Suppressor macrophage treated with lipopolysaccharide for 1 hour (primary cell): ENCODE measurements around the gene TIAM1.

ENCODE experiments used
- DNase-seq, 3 donors: peaks; one replicate each; pipeline ENCODE4 v3.0.0-alpha.2; 2020 to 2022

The TIAM1 gene, protein sequence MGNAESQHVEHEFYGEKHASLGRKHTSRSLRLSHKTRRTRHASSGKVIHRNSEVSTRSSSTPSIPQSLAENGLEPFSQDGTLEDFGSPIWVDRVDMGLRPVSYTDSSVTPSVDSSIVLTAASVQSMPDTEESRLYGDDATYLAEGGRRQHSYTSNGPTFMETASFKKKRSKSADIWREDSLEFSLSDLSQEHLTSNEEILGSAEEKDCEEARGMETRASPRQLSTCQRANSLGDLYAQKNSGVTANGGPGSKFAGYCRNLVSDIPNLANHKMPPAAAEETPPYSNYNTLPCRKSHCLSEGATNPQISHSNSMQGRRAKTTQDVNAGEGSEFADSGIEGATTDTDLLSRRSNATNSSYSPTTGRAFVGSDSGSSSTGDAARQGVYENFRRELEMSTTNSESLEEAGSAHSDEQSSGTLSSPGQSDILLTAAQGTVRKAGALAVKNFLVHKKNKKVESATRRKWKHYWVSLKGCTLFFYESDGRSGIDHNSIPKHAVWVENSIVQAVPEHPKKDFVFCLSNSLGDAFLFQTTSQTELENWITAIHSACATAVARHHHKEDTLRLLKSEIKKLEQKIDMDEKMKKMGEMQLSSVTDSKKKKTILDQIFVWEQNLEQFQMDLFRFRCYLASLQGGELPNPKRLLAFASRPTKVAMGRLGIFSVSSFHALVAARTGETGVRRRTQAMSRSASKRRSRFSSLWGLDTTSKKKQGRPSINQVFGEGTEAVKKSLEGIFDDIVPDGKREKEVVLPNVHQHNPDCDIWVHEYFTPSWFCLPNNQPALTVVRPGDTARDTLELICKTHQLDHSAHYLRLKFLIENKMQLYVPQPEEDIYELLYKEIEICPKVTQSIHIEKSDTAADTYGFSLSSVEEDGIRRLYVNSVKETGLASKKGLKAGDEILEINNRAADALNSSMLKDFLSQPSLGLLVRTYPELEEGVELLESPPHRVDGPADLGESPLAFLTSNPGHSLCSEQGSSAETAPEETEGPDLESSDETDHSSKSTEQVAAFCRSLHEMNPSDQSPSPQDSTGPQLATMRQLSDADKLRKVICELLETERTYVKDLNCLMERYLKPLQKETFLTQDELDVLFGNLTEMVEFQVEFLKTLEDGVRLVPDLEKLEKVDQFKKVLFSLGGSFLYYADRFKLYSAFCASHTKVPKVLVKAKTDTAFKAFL (N-terminal part only)

DNA sequence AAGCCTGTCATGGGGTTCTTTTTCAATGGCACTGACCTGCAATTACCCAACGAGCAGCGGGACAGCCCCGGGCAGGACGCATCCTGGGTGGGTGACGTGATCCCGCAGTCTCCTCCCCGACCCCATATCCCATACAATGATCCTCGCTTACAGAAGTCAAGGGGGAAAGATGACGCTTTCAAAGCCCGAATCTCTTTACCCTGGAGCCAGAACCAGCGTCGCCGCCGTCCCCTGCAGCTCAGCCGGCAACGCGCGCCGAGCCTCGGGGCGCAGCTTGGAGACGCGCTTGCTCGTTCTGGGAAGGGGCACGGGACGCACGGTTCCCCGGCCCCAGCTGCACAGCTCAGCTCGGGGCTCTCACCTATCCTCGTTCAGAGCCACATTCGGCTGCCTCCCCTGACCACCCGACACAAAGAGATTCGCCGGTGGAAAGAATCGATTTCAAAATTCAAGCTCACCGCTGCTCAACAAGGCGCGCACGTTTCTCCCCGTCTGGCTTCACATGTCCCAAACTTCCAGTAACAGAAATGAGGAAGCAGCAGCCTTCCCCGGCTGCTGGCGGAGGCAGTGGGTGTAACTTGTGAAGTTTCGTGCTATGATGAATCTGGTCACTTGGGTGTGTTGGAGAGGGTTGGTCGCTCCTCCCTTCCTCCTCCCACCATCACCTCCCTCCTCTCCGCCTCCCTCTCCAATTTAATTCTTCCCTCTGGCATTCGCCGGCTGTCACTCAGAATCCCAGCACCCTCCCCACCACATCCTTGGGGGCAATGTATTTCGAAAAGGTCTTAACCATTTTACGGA lies at the start of gene TIAM1:
Gene TIAM1 (minus strand): TSS at position 582 of the 801 bp plus-strand sequence. CDS start 77,289 bp downstream, outside the sequence.
- DNase-seq, result peak; percentile 93 to 97 (median 94)

DNA sequence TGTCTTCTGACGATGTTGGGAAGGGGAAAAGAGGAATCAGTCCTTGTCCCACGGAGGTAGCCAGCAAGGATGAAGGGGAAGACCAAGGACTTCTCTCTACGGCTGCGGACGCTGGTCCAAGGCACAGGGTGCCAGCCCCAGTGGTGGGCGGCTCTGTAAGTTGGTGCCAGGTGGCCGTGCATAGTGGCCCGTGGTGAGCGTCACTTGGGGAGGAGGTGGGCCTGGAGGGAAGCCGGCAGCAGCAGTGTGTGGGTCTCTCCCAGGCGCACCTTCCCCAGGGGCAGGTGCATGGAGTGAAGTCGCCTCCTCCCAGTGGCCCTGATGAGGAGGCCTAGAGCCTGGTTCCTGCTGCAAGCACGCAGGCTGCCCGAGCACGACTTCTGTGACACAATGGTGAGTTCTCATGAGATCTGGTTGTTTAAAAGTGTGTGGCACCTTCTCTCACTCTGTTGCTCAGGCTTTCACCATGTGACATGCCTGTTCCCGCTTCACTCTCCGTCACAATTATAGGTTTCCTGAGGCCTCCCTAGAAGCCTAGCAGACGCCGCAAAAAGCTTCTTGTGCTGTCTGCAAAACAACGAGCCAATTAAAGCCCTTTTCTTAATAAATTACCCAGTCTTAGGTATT lies 43.6 kb upstream of the TIAM1 start:
- DNase-seq, result no peak

DNA sequence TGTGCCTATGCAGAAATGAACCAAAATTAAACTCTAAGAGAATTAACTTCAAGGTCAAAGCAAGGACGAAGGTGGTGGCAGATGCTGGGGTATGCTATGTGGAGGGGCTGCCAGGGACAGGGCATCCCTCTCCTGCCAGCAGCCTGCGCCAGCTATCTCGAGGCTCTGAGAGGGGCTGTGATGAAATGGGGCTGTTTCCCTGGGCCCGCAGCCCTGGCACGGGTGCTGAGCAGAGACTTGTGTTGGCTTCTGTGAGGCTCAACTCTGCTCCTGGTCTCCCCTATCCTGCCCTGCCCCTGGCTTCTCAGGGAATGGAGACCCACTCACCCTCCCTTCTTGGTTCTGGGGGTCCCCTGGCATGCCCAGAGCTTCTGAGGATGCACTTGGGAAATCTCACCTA lies 41.9 kb upstream of the TIAM1 start:
- DNase-seq, result no peak

DNA sequence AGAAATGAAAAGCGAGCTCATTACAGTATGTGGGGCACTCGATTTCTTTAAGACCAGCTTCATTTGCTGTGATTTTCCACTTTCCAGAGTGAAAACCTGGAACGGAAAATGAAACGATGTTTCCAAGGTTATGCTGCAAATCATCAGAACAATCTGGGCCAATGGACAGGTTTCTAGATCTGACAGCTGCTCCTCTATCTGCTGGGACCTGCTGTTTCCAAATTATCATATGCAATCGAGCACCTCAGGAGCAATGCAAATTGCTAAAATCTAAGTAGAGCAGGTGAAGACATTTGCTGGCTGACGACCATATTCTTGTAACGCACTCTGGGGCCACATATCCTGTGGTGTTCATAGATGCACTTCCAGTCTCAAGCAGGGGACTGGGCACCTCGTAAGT lies 39.7 kb upstream of the TIAM1 start:
- DNase-seq, result no peak

DNA sequence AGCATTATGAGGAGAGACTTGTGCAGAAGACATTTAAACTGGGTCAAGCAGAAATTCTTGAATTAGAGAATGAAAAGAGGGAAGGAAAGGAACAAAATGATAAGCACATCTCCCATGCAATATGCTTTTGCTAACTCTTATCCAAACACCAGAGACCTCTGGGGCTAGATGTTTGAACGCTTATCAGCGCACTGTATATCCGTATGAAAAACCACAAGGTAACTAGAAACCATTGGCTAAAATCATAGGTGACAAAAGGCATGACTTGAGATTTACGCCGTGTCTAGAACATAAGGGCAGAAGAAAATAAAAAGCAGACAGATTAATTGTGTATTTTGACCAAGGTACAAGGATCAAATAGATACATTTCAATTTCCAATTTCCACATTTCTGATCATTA lies 38.0 kb upstream of the TIAM1 start:
- no peak for DNase-seq

DNA sequence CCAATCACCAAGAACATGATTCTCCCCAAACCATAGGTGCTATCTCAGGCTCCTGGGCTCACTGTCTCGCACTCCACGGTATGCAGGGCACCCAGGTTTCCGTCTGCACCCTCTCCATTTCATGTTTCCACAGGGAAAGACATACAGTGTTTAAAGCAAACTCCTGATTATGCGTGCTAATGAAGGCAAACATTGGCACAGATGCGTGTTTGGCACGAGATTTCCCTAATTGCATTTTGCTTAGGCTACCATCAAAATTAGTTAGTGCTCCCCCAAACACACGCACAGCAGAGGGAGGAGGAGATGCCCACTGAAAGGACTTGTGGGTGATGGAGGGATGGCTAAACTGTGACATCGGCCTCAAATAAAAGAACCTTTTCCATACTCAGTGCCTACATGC lies 32.2 kb upstream of the TIAM1 start:
- DNase-seq, result no peak

DNA sequence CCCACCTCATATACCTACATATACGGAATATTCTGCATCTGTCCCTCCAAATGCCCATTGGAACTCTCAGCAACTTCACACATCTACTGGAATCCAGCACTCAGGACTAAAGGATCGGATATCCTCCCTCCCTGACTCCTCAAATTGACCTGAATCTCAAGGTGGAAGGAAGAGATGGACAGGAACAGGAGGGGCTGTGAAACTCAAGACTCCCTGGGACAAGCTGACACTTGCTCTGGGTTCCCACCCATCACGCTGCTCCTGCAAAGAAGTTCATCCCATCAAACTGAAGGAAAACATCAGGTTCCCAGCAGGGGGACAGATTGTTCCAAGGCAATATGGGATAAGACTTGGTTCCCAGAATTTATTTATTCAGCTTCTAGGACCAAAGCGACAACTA lies 30.3 kb upstream of the TIAM1 start:
- DNase-seq, result no peak

DNA sequence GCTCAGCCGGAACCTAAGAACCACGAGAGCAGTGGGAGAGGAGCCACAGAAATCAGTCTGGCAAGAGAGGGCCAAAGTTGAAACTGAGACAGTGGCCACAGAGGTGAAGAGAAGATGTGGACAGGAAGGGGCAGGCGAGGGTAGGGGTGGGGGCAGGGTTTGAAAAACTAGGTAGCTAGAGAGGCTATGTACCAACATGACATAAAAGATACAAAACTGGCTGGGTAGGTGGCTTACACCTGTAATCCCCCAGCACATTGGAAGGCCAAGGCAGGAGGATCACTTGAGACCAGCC lies 28.4 kb upstream of the TIAM1 start:
- no peak for DNase-seq

DNA sequence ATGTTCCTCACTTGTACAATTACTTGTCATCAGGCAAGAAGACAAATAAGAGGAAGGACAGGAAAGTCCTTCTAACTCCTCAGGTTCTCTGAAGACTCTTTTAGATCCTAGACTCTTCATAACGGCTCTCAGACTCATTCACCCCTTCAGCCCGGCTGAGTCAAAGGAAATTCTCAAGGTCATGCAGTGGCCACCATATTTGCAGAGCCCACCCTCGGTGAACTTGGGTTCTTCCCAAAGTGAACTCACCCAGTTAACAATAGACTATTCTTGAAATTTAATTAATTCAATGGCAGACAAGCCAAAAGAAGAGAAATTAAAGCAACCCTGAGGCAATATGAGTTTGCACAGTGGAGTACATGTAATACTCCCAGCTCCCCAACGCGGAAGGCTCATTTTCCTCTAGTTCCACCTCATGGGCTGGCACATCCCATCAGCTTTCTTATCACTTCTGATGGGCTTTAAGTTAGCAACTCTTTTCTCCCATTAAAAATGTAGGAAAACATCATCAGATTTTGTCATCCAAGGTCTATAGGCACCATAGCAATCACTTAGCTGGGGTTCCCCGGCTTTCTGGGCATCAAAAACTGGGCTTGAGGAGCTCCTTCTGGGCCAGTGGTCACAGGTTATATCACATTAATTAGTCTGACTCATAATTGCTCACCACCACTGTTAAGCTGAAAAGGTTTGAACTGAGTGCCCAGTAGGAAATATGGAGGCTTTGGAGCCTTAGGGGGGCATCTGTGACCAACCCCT lies 27.8 kb upstream of the TIAM1 start:
- DNase-seq, result no peak

DNA sequence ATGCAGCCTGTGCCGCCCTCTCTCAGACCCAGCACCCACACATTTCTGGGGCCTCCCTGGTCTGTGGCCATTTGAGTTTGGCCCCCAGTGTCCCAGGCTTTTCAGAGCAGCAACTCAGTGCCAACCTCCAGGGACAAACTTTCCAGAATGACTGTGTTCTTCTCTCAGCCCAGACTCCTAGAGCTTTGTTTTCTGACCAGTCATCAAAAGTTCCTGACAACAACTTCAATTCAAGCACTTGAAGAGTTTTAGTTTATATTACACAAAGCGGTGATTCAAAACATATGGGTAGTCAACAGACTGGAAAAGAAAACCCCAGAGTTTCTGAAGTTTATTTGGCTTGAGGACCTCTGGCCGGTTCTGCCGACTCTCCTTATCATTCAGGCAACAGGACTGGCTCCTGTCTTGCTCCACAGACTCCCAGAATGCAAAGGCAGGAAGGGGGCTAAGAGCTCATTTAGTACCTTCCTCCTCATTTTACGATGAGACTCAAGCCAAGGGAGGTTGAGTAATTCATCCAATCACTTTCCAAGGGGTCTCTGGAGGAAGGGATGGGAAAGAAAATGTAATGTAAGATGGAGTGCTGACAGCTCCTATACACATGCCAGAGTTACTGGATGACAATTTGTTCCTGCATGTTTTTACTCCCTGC lies 27.0 kb upstream of the TIAM1 start:
- no peak for DNase-seq

DNA sequence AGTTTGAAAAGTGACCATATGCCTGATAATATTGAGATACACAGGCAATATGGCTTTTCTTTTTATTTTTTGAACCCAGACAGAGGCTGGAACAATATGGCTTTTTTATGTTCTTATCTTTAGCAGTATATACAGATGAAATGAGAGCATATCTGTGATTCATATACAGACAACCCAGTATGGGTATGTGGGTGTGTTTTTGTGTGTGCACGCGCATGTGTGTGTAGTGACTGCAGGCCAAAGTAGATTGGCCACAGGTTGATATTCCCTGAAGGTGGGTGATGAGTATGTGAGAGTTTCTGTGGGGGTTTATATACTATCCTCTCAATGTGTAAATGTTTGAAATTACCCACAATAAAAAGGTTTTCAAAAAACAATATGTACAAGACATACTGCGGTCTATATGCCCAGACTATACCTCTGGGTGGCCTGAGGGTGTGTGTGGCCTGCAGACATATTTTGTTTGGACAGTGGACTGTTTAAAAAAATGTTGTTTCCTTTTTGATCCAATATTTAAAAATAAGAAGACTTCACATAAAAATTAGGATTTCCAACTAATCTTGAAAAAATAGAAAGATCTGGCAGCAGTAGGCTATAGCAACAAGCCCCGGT lies 26.3 kb upstream of the TIAM1 start:
- no peak for DNase-seq

DNA sequence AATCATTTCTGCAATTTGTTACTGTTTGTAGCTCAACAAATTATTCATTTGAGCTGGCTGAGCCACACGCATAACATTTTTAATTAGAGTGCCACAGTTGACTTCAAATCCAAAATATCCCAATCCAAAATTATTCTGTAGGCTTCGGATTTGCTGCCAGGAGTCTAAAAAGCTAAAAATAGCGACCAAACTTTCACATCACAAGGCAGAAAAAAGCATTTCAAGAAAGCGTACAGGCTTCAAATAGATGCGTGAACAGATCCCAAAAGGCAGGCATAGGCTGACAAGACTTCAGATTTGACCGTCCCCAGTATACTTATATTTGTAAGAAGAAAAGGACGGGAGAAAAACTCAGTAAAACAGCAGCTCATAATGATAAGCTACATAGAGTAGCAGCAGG lies 24.3 kb upstream of the TIAM1 start:
- DNase-seq, result no peak

DNA sequence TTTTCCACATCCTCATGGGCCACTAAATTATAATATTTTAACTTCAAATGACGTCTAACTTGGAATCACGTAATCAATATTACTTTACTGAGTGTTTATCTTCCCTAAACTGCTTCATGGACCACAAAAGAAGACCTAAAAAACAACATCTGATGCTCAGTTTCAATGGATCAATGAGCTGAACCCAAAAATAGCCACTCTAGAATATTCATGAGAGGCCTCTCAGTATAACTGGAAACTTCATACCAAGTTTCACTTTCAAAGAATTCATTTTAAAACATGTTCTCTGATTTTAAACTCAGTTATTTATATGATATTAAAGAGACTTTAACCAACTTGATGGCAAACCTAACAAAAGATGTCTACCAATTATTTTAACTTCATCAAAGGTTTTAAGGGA lies 23.7 kb upstream of the TIAM1 start:
- no peak for DNase-seq

DNA sequence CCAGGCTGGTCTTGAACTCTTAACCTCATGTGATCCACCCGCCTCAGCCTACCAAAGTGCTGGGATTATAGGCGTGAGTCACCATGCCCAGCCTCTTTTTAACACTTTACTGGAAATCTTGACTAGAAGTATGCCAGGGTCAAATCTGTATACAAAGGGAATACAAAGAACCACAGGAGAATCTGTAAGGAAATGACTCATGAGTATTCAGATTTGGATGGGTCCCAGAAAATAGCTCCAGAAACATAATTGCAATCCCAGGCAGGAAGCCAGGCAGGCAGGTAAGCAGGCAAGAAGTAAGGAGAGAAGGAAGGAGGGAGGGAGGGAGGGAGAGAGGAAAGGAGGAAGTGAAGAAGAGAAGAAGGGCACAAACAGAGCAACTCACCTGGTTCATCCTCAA lies 22.8 kb upstream of the TIAM1 start:
- no peak for DNase-seq

DNA sequence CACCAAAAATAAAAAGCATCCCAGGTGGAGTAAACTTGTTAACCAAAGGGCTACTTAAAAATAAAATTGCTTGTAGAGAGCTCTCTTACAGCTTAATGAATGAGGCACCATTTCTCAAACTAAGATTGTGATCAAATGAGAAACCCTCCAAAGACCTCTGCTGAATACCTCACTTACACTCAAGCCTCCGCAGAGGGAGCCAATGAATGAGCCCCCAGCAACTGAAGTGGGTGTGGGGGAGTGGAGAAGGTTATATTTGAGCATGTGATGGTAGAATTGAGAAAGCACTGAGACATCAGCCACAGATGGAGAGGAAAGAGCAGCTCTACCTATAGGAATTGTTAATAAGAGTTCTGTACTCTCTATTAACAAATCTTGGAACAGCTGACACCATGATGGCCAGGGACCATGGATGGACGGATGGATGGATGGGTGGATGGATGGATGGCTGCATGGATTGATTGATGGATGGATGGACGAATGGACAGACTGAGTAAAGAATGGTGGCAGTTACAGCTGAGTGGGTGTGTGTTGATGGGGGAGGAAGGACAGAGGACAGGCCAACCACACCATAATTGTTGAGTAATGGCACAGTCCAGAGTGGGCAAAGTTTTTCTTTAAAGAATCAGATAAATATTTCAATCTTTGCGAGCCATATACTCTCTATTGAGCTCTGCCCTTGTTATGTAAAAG lies 20.3 kb upstream of the TIAM1 start:
- DNase-seq, result no peak

DNA sequence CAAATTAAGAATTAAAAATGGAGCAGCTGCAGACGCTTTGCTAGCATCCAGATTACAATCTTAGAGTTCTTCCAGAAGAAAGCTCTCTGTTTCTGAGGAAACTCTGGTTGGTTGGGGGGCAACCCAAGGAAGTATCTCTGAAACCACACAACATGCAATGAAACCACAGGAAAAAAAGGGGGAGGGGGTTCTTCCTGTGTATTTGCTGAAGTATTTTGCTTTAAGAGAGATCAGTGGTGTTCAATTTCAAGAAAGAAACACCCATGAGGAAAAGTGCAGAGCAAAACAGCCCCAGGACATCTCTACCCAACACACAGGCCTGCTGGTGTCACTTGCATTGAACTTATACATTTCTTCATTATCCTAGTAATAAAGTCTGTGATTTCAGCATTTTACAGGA lies 19.7 kb upstream of the TIAM1 start:
- no peak for DNase-seq

DNA sequence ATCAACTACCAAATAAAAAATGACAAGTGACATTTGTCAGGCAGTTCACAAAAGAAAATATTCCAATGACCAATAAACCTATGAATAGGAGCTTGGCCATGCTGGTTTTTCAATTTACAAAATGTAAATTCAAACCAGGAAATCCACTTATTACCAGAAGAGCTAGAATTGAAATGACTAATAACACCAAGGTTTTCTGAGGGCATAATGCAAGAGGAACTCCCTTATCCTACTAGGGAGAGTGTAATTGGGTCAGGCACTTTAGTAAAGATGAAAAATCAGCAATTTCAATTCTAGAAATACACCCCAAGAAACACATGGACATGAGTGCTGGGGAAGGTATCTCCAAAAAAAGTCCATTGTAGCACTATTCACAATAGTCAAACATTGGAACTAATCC lies 16.7 kb upstream of the TIAM1 start:
- DNase-seq, result peak in 2 of 3 donors; percentile 43 to 58

DNA sequence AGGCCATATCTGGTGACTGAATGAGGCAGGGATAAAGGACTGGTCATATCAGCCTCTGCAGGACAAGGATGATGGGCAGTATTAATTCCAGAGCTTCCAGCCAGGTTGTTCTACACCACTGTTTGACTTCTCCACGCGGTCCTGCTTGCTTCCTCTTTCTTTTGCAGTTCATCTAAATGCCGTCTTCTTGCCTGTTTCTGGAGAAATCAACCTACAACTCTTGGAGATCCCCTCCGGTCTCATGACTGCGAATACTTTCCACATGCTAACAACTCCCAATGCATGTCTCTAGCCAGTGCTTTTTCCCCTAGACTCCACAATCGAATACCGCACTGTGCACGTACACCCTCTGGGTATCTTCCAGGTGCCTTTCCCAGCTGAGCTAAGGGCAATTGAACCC lies 14.1 kb upstream of the TIAM1 start:
- DNase-seq, result peak; percentile 52 to 61 (median 56)

DNA sequence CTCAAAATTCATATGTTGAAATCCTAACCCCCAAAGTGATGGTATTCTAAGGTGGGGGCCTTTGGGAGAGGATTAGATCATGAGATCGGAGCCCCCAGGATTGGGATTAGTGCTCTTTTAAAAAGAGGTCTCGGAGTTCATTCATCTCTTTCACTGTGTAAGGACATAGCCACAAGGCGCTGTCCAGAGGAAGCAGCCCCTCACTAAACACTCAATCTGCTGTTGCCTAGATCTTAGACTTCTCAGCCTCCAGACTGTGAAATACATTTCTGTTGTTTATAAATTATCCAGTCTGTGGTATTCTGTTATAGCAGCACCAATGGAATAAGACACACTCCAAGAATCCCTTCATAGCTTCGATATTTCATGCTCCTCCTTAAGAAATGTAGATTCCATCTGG lies 12.4 kb upstream of the TIAM1 start:
- no peak for DNase-seq
